ENCODE data around the gene SLC7A8.
A peak's percentile ranks its signal among the peaks of the same experiment; 100 is the strongest.

SLC7A8 gene

GRCh38 chr14:23183158-23183470, 346 bp downstream of the SLC7A8 start:
- FAIRE-seq: no peak
- no peak for DNase-seq (ENCODE audit: low spot score)

GRCh38 chr14:23182372-23183157, 895 bp downstream of the SLC7A8 start:
- no peak for FAIRE-seq

GRCh38 chr14:23181946-23182345, 1.5 kb downstream of the SLC7A8 start:
- FAIRE-seq (no peak), DNase-seq (ENCODE audit: low spot score) (peak; percentile 1)

More at GRCh38 chr14:23182372-23183157, 895 bp downstream of the SLC7A8 start:
- peak; percentile 72 for DNase-seq (ENCODE audit: low spot score)

- DNase-seq (ENCODE audit: low spot score) (no peak), FAIRE-seq (no peak)
Measured at GRCh38 chr14:23181453-23181852, 2.0 kb downstream of the SLC7A8 start.

- FAIRE-seq (no peak), DNase-seq (ENCODE audit: low spot score) (no peak)
Measured at GRCh38 chr14:23177181-23177580, 6.3 kb downstream of the SLC7A8 start.

- DNase-seq (ENCODE audit: low spot score): no peak
- FAIRE-seq: no peak
Measured at GRCh38 chr14:23175823-23176222, 7.6 kb downstream of the SLC7A8 start.

GRCh38 chr14:23174296-23175184, 8.9 kb downstream of the SLC7A8 start:
- no peak for DNase-seq (ENCODE audit: low spot score)
- FAIRE-seq: no peak

- FAIRE-seq: no peak
Measured at GRCh38 chr14:23173796-23174195, 9.7 kb downstream of the SLC7A8 start.

GRCh38 chr14:23173031-23173430, 10.4 kb downstream of the SLC7A8 start:
- DNase-seq (ENCODE audit: low spot score) (no peak), FAIRE-seq (no peak)

More at GRCh38 chr14:23173796-23174195, 9.7 kb downstream of the SLC7A8 start:
- no peak for DNase-seq (ENCODE audit: low spot score)

GRCh38 chr14:23172574-23172973, 10.9 kb downstream of the SLC7A8 start:
- FAIRE-seq: no peak
- DNase-seq (ENCODE audit: low spot score): no peak

GRCh38 chr14:23172096-23172495, 11.4 kb downstream of the SLC7A8 start:
- DNase-seq (ENCODE audit: low spot score) (no peak), FAIRE-seq (no peak)

- DNase-seq (ENCODE audit: low spot score): no peak
- FAIRE-seq: no peak
Measured at GRCh38 chr14:23171222-23171975, 12.1 kb downstream of the SLC7A8 start.

- FAIRE-seq: no peak
Measured at GRCh38 chr14:23169622-23170021, 13.8 kb downstream of the SLC7A8 start.

GRCh38 chr14:23168246-23168645, 15.2 kb downstream of the SLC7A8 start:
- FAIRE-seq (no peak), DNase-seq (ENCODE audit: low spot score) (no peak)

More at GRCh38 chr14:23169622-23170021, 13.8 kb downstream of the SLC7A8 start:
- DNase-seq (ENCODE audit: low spot score): no peak

- DNase-seq (ENCODE audit: low spot score) (no peak), FAIRE-seq (no peak)
Measured at GRCh38 chr14:23167116-23167847, 16.2 kb downstream of the SLC7A8 start.

GRCh38 chr14:23164949-23165348, 18.5 kb downstream of the SLC7A8 start:
- DNase-seq (ENCODE audit: low spot score): no peak
- FAIRE-seq: no peak

- no peak for DNase-seq (ENCODE audit: low spot score)
- FAIRE-seq: no peak
Measured at GRCh38 chr14:23164250-23164649, 19.2 kb downstream of the SLC7A8 start.

- FAIRE-seq: no peak
- no peak for DNase-seq (ENCODE audit: low spot score)
Measured at GRCh38 chr14:23163830-23164229, 19.6 kb downstream of the SLC7A8 start.

- FAIRE-seq (no peak), DNase-seq (ENCODE audit: low spot score) (no peak)
Measured at GRCh38 chr14:23162800-23163199, 20.7 kb downstream of the SLC7A8 start.

GRCh38 chr14:23162005-23162404, 21.5 kb downstream of the SLC7A8 start:
- DNase-seq (ENCODE audit: low spot score) (no peak), FAIRE-seq (no peak)

- DNase-seq (ENCODE audit: low spot score) (peak; percentile 76), FAIRE-seq (no peak)
Measured at GRCh38 chr14:23160924-23161522, 22.4 kb downstream of the SLC7A8 start.

All from urothelium cell line (cell line).